ENCODE results near the gene IKZF1.

- TF ChIP-seq CTCF (IDR thresholded peaks at IDR 0.05; ENCODE audit: low read depth, low read length, poor library complexity, severe bottlenecking) = no peak
- TF ChIP-seq EZH2phosphoT487 (IDR thresholded peaks at IDR 0.05; ENCODE audit: borderline replicate concordance, low read length) = no peak
Observed at GRCh38 chr7:50356212-50356944, 51.9 kb downstream of the IKZF1 start.
